Activated CD8-positive, alpha-beta memory T cell treated with anti-CD3 and anti-CD28 coated beads, Interleukin-2, amount 50 U/mL, for 4 hours (primary cell): ENCODE measurements around the gene METTL4.

Experiments
- DNase-seq: peaks from one replicate; pipeline ENCODE4 v3.0.0-alpha.2; 2020

METTL4 gene

GRCh38 chr18:2515171-2515787 lies 56.0 kb downstream of the METTL4 start:
- DNase-seq: no peak

GRCh38 chr18:2513616-2514015 lies 57.7 kb downstream of the METTL4 start:
- DNase-seq: no peak

- DNase-seq: no peak
Measured at GRCh38 chr18:2512059-2512458, 59.2 kb downstream of the METTL4 start.

GRCh38 chr18:2511451-2511850 lies 59.9 kb downstream of the METTL4 start:
- no peak for DNase-seq

DNA sequence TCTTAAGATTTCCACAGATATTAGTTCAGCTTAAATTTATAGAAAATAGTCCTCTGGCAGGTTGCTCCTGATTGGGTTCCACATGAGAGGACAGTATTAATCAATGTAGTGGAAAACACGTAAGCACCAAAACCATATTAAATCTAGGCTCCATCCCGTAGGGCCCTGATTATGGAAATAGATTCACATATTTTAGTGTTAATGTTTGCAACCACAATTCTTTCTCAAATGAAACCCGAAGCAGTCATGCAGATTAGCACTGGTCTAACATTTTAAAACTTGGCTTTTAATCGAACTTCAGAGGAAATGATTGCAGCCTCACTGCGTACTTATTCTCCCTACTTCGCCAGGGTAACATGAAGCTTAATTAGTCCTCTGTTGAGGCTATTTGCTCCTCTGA lies 60.9 kb downstream of the METTL4 start:
- no peak for DNase-seq

DNA sequence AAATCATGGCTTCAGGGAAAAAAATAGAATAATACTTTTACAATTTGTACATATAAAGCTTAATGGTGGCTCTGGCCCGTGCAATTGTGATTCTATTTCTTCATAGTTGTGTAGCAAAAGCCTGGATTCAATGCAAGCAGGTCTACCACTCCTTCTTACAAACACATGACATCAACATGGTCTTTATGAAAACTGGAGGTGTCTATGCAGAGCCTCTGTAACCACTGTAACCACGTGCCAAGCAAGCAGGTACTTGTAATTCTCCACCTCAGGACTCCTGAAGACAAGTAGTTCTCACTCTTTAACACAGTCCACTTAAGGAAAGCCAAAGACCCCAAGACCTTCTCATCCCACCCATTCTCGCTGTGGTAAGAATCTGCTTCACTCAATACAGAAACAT lies 62.6 kb downstream of the METTL4 start:
- DNase-seq: no peak

- no peak for DNase-seq
Measured at GRCh38 chr18:2508155-2508554, 63.1 kb downstream of the METTL4 start.

GRCh38 chr18:2504642-2505041 lies 66.7 kb downstream of the METTL4 start:
- no peak for DNase-seq

- DNase-seq: no peak
Measured at GRCh38 chr18:2502880-2503279, 68.4 kb downstream of the METTL4 start.

DNA sequence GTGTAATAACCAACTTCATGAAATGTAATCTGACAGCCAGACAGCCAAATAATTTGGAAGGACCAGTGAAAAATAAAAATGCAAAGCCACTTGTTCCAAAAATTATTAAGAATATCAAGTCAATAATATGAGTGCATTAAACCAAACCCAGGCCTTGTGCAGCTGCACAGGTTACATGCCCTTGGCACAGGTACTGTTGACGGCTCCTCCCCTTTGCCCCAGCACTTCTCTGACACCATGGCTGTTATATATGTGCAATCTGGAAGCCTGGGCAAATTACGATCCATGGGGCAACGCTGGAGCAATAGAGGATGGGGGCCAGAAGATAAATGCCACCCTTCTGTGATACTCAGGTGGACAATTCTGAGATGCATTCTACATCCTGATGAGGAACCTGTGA lies 68.9 kb downstream of the METTL4 start:
- no peak for DNase-seq

DNA sequence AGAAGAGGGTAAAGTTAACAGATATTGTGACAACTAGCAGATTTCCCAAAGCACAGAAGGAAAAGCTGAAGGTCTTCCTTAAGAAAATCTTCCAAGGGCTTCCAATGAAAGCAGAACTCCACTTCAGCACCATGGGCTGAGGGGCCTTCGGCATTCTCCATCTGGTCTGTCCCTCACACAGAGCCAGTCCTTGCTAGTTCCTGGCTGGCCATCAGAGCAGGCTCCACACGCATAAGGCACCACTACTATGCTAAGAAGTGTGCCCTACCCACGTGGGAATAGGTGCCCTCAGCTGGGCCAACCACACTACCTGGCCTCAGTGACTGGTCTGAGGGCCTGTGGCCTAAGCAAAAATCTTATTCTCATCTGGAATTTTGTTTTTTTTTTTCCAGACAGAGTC lies 73.5 kb downstream of the METTL4 start:
- DNase-seq: no peak

GRCh38 chr18:2495381-2495780 lies 75.9 kb downstream of the METTL4 start:
- DNase-seq: no peak

DNA sequence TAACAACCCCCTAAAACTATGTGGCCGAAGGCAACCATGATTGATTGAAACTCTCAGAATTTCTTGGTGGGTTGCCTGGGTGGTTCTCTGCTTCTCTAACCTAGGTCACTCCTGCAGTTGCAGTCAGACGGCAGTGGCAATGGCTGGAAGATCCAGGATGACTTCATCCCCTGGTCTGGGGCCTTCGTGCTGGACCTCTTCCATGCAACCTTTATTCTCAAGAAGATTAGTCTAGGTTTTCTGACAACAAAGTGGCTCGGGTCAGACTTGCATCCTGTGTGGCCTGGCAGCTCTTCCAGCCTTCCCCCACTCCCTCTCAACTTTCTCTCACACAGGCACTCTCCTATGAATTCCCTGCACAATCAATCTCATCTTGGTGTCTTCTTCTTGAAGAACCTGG lies 76.4 kb downstream of the METTL4 start:
- DNase-seq: no peak
